ENCODE measurements around the gene CD163. TPM values are rescaled to one million over a fixed set of nuclear protein-coding genes. Genes with fewer than 3 reads are reported as not detected.

The CD163 gene
- total RNA-seq, 6 donors from 2014 or later = 267 to 721 (median 394) TPM

DNA sequence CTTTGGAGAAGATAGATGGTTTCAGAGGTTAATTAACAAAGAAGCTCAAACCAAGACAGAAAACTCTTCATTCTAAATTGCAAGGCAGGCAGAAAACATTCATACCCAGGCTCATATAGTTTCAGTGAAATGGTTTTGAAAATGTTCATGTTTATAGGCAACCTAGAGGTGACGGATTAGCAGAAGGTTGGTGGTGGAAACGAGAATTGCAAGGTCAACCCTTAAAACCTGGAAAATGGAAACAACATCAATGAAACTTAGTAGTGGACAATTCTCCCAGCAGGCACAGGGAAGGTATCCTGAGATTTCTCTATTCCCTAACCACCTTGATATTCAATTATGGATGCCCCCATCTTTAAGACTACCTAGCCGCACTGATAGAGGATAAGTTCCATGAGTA, 965 bp downstream of the CD163 start:
- Histone ChIP-seq H3K36me3 (no peaks in the 10 kb centered on the region), H3K27ac (peak overlapping the region; percentile 7 to 73 (median 70)), H3K4me1 (no peaks in the 10 kb centered on the region), H3K4me3 (peak overlapping the region in 3 of 4 donors; percentile 19 to 39 (median 22)), H3K9me3 (no peaks in the 10 kb centered on the region), H3K27me3 (no peaks in the 10 kb centered on the region)
- TF ChIP-seq POLR2A (IDR thresholded peaks at IDR 0.05) (peak in 1 of 4 donors; percentile 15), EP300 (IDR thresholded peaks at IDR 0.05) (no peak), CTCF (IDR thresholded peaks at IDR 0.05) (peak in 2 of 6 experiments; percentile 19 to 25), POLR2AphosphoS5 (IDR thresholded peaks at IDR 0.05) (no peak)
- DNase-seq (no peak), ATAC-seq (ENCODE audit: low FRiP score in 2 of 2) (peak in 1 of 2 donors; percentile 59)
- WGBS, 2 donors = 73 to 77% methylated on average over 3 of the region's 3 CpGs

- H3K27ac ChIP-seq = peak overlapping the region; percentile 1 to 71 (median 38)
- peak in 1 of 2 donors; percentile 50 for ATAC-seq (ENCODE audit: low FRiP score in 2 of 2)
- H3K4me3 ChIP-seq = peak overlapping the region in 3 of 4 donors; percentile 19 to 39 (median 28)
- TF ChIP-seq POLR2AphosphoS5 (IDR thresholded peaks at IDR 0.05) (no peak), POLR2A (IDR thresholded peaks at IDR 0.05) (peak in 1 of 4 donors; percentile 53)
- H3K9me3 ChIP-seq = no peaks in the 10 kb centered on the region
- no peak for DNase-seq
- WGBS, 2 donors = 68 to 78% methylated on average over 6 of the region's 6 CpGs
- no peaks in the 10 kb centered on the region for H3K27me3 ChIP-seq
- no peaks in the 10 kb centered on the region for H3K4me1 ChIP-seq
- H3K36me3 ChIP-seq = no peaks in the 10 kb centered on the region
These were observed 2.5 kb downstream of the CD163 start for GRCh38 chr12:7501031-7501588.

- 73 to 79% methylated on average over 1 of the region's 1 CpG for WGBS, 2 donors
- ATAC-seq (ENCODE audit: low FRiP score in 2 of 2) (peak in 1 of 2 donors; percentile 34), DNase-seq (no peak)
- Histone ChIP-seq H3K36me3 (no peaks in the 10 kb centered on the region), H3K27me3 (no peaks in the 10 kb centered on the region), H3K4me1 (no peaks in the 10 kb centered on the region), H3K9me3 (no peaks in the 10 kb centered on the region), H3K27ac (peak overlapping the region in 3 of 4 donors; percentile 51 to 70 (median 52)), H3K4me3 (peak overlapping the region in 2 of 4 donors; percentile 19 to 39)
- TF ChIP-seq POLR2AphosphoS5 (IDR thresholded peaks at IDR 0.05) (no peak), EP300 (IDR thresholded peaks at IDR 0.05) (no peak), POLR2A (IDR thresholded peaks at IDR 0.05) (no peak), CTCF (IDR thresholded peaks at IDR 0.05) (no peak)
These were observed 3.9 kb downstream of the CD163 start for GRCh38 chr12:7499636-7500035.

GRCh38 chr12:7498809-7499208, 4.8 kb downstream of the CD163 start:
- peak in 1 of 2 donors; percentile 66 for ATAC-seq (ENCODE audit: low FRiP score in 2 of 2)
- 51 to 58% methylated on average over 4 of the region's 4 CpGs for WGBS, 2 donors
- no peaks in the 10 kb centered on the region for H3K4me1 ChIP-seq
- H3K36me3 ChIP-seq = no peaks in the 10 kb centered on the region
- TF ChIP-seq POLR2AphosphoS5 (IDR thresholded peaks at IDR 0.05) = peak in 1 of 2 donors; percentile 12
- peak in 1 of 4 donors; percentile 65 for TF ChIP-seq POLR2A (IDR thresholded peaks at IDR 0.05)
- TF ChIP-seq EP300 (IDR thresholded peaks at IDR 0.05) = no peak
- H3K27me3 ChIP-seq = no peaks in the 10 kb centered on the region
- DNase-seq = no peak
- no peaks in the 10 kb centered on the region for H3K9me3 ChIP-seq
- H3K27ac ChIP-seq = peak overlapping the region in 3 of 4 donors; percentile 26 to 70 (median 52)
- peak overlapping the region in 2 of 4 donors; percentile 9 to 39 for H3K4me3 ChIP-seq

- no peak for DNase-seq
- Histone ChIP-seq H3K9me3 (no peaks in the 10 kb centered on the region), H3K4me3 (peak overlapping the region in 1 of 4 donors; percentile 39), H3K4me1 (no peaks in the 10 kb centered on the region), H3K36me3 (no peaks in the 10 kb centered on the region), H3K27me3 (no peaks in the 10 kb centered on the region), H3K27ac (peak overlapping the region in 1 of 4 donors; percentile 44)
- TF ChIP-seq CTCF (IDR thresholded peaks at IDR 0.05) (no peak), POLR2AphosphoS5 (IDR thresholded peaks at IDR 0.05) (no peak), EP300 (IDR thresholded peaks at IDR 0.05) (no peak), POLR2A (IDR thresholded peaks at IDR 0.05) (no peak)
- WGBS, 2 donors = 44 to 48% methylated on average over 3 of the region's 3 CpGs
- ATAC-seq (ENCODE audit: low FRiP score in 2 of 2) = no peak
These were observed 5.9 kb downstream of the CD163 start for GRCh38 chr12:7497661-7498060.
